Adipocyte (in vitro differentiated cells): ENCODE results near the gene UBTD2.
A peak's percentile ranks its signal among the peaks of the same experiment; 100 is the strongest.
"Not testable (repeated sequence)": the region's sequence is repeated elsewhere in the genome, so short reads cannot be mapped to it uniquely, and the experiment has no call there.

Source experiments
- DNase-seq: peaks from one replicate; pipeline ENCODE4 v3.0.0-alpha.2; 2015; ENCODE audit warnings: low read depth
- H3K27me3 ChIP-seq: replicated peaks from 2 replicates; pipeline ENCODE4 v1.7.0; 2013; ENCODE audit warnings: mild to moderate bottlenecking, low read length, moderate library complexity; ENCODE audit not compliant: control insufficient read depth, insufficient read depth
- H3K36me3 ChIP-seq: 2 replicates; pipeline ENCODE4 v1.7.0; 2013; ENCODE audit warnings: low read length, mild to moderate bottlenecking, moderate library complexity; ENCODE audit not compliant: control insufficient read depth, insufficient read depth, severe bottlenecking
- H3K4me1 ChIP-seq: 2 replicates; pipeline ENCODE4 v1.7.0; 2013; ENCODE audit warnings: mild to moderate bottlenecking, low read length, moderate library complexity; ENCODE audit not compliant: control insufficient read depth, insufficient read depth
- H3K4me3 ChIP-seq: 2 replicates; pipeline ENCODE4 v1.7.0; 2013; ENCODE audit warnings: mild to moderate bottlenecking, low read length, moderate library complexity
- H3K9ac ChIP-seq: 2 replicates; pipeline ENCODE4 v1.7.0; 2013; ENCODE audit warnings: mild to moderate bottlenecking, low read length, moderate library complexity
- H3K9me3 ChIP-seq: 2 replicates; pipeline ENCODE4 v1.7.0; 2013; ENCODE audit warnings: mild to moderate bottlenecking, low read length, moderate library complexity; ENCODE audit not compliant: control insufficient read depth

UBTD2 gene

DNA sequence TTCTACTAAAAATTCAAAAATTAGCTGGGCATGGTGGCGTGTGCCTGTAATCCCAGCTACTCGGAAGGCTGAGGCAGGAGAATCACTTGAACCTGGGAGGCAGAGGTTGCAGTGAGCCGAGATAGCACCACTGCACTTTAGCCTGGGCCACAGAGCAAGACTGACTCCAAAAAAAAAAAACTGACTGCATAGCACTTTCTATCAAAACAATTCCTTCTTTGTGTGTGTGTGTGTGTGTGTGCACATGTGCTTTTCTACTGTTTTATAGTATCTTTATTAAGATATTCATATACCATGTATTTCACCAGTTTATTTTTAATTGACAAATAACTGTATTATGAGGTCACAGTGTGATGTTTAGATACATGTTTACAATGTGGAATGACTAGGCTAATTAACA is 3.6 kb upstream of the UBTD2 start:
- H3K4me1 ChIP-seq, result peaks cover 17% of the 10 kb centered on the region
- H3K4me3 ChIP-seq, H3K27me3 ChIP-seq: not testable (repeated sequence)

DNA sequence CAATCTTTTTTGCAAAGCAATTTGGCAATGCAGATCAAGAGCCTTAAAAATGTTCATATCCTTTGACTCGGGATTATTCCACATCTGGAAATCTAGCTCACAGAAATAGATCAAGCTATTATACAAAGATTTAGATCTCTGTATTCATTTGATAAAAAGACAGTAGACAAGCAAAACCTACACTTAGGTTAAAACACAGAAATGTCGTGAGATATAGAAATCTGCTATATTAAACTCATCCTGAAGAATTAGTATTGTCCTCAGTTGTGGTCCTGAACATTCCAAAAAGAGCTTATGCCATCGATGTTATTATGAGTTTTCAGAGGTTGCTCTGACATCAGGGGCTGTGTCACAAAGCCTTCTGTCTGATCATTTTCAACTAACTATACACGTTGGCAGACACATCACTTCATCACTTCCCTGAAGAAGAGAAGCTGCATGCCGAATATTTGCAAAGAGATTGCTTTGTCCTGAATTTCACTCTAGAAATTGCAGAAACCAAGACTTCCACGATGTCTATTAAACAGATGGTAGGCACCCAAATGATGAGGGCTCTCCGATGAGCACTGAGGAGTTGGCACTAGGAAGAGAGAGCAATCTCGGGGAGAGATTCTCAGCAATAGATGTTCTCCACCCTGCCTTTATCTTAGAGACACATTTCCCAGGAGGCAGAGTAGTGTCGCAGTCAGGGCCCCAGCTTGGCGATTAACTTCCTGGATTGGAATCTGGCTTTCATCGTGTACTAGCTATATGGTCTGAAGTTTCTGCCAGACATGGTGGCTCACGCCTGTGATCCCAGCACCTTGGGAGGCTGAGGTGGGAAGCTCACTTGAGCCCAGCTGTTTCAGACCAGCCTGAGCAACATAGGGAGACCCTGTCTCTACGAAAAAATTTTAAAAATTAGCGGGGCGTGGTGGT is 1.9 kb upstream of the UBTD2 start:
- DNase-seq, result peak; percentile 17
- Histone ChIP-seq H3K4me3 (peak overlapping the region; percentile 88), H3K36me3 (no peaks in the 10 kb centered on the region)

More for the DNA sequence above, 3.6 kb upstream of the UBTD2 start:
- not testable (repeated sequence) for DNase-seq, H3K36me3 ChIP-seq, H3K9ac ChIP-seq, H3K9me3 ChIP-seq

DNA sequence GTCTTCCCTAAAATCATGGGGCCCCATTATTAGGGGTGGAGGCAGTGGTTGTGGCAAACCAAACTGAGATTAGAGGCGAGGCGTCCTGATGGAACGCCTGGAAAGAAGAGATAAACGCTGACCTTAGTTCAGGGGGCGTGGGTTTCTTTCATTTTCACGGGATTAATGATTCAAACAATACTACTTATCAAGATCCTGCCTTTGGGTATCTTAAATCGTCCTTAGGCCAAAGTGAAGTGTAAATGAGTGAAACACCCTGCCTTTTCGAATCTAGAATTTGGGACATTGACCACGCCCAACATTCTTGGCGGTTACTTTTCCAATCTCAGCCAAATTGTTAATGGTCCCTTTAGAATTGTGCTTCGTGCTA is 1.0 kb upstream of the UBTD2 start:
- Histone ChIP-seq H3K9ac (peak overlapping the region; percentile 95), H3K27me3 (no peaks in the 10 kb centered on the region), H3K9me3 (no peaks in the 10 kb centered on the region), H3K36me3 (no peaks in the 10 kb centered on the region), H3K4me3 (peak overlapping the region; percentile 88), H3K4me1 (peaks cover 33% of the 10 kb centered on the region)
- peak; percentile 59 for DNase-seq

More for the DNA sequence above, 1.9 kb upstream of the UBTD2 start:
- Histone ChIP-seq H3K4me1 (peaks cover 33% of the 10 kb centered on the region), H3K27me3 (no peaks in the 10 kb centered on the region), H3K9ac (peak overlapping the region; percentile 95), H3K9me3 (no peaks in the 10 kb centered on the region)

DNA sequence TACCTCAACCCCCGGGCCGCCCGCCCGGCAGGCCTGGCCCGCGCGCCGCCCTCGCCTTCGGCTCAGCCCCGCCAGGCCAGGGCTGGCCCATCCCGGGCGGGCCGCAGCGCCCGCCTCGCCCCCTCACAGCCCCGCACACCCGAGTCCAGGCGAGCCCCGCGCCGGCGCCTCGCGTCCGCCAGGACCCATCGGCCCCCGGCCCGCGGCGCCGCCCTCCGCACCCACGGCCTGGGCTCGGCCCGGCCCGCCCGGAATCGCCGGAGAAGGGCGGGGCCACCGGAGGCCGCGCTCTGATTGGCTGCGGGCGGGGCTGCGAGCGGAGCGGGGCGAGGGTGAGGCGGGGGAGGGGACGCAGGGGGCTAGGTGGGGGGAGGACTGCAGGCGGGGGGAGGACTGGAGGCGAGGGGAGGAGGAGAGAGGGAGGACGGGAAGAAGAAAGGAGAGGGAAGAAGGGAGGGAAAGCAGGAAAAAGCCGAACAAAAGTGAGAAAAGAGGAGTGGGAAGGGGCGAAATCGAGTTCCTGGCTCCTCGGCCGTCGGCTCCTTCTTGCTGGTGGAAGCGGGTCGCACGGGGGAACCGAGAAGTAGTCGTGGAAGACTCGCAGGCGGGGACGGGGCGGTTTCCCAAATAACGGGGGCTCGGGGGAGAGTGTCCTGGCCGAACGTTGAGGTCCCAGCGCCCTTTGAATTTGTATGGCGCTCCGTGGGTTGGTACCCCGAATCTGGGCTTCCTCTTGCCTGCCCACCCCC is 472 bp upstream of the UBTD2 start:
- Histone ChIP-seq H3K4me3 (peak overlapping the region; percentile 88), H3K4me1 (peaks cover 33% of the 10 kb centered on the region), H3K9ac (peak overlapping the region; percentile 95), H3K9me3 (no peaks in the 10 kb centered on the region), H3K36me3 (no peaks in the 10 kb centered on the region), H3K27me3 (no peaks in the 10 kb centered on the region)
- DNase-seq, result peak; percentile 96

DNA sequence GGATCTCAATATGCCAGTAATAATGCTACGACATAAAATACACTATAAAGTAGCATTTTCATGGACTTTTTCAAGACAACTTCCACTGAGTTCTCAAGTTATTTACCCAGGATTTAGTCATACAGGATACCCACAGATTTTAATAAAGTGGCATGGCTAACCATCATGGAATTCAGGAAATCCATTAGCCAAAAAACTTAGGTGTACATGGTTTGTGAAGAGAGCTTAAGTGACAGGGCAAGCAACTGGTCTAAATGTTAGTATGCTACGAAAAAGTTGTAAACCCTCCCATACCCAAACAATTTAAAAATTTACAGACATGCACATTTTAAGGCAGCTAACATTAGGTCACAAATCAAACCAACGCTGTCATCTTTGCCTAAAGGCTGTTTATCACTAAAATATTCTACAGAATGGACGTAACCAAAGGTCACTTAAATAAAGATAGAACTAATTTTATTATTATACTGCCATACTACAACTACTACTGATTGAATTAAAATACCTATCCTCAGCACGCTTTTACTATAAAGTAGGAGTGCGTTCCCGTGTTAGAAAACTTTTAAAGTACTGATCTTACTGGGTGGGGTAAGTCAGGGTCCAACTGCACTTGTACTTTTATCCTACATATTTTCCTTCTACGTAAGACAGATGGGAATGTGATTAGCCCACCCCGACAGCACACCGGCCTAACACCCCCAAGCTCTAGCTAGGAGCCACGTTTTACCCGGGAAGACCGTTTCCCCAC is 1.1 kb downstream of the UBTD2 start:
- Histone ChIP-seq H3K9ac (peak overlapping the region; percentile 90), H3K9me3 (no peaks in the 10 kb centered on the region), H3K4me1 (peaks cover 33% of the 10 kb centered on the region), H3K4me3 (peak overlapping the region; percentile 88), H3K27me3 (no peaks in the 10 kb centered on the region), H3K36me3 (no peaks in the 10 kb centered on the region)
- DNase-seq, result peak; percentile 38

DNA sequence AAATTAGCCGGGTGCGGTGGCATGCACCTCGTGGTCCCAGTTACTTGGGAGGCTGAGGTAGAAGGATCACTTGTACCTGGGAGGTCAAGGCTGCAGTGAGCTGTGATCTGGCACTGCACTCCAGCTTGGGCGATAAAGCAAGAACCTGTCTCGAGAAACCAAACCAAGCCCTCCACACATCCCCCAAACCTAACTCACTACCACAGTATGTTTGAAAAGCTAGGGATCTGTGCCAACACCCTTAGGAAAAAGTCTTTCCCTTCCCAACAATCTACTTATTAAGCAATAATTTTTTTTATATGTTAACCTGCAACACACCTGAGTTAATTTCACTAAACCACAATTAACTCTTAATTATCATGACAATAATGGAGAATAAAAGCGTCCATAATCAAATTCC is 2.2 kb downstream of the UBTD2 start:
- peak; percentile 33 for DNase-seq
- H3K36me3 ChIP-seq, result no peaks in the 10 kb centered on the region
- H3K9me3 ChIP-seq, result no peaks in the 10 kb centered on the region
- peaks cover 41% of the 10 kb centered on the region for H3K4me1 ChIP-seq
- H3K27me3 ChIP-seq, result no peaks in the 10 kb centered on the region
- peak overlapping the region; percentile 90 for H3K9ac ChIP-seq
- H3K4me3 ChIP-seq, result peak overlapping the region; percentile 88

DNA sequence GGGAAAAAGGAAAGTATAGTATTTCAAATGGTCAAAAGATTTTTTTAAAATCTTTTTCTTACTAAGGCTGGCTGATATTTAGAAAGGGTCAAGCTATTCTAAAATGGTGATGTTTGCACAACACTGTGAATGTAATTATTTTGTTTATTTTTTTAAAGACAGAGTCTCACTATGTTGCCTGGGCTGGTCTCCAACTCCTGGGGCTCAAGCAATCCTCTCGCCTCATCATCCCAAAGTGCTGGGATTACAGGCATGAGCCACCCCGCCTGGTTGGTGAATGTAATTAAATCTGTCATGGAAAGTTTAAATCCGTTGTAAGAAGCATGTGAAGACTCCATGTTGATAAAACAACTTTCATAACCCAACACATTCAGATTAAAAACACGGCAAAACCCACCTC is 2.6 kb downstream of the UBTD2 start:
- H3K27me3 ChIP-seq, result no peaks in the 10 kb centered on the region

DNA sequence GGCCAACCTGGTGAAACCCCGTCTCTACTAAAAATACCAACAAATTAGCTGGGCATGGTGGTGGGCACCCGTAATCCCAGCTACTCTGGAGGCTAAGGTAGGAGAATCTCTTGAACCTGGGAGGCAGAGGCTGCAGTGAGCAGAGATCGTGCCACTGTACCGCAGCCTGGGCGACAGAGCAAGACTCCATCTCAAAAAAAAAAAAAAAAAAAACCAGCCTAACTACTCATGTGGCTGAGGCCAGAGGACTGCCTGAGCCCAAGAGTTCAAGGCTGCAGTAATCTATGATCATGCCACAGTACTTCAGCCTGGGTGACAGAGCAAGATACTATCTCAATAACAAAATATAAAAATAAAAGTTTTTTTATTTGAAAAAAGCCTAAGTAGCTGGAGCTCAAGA is 3.2 kb downstream of the UBTD2 start:
- Histone ChIP-seq H3K27me3 (no peaks in the 10 kb centered on the region), H3K4me1 (peaks cover 44% of the 10 kb centered on the region), H3K4me3 (no peak overlapping the region), H3K9me3 (no peaks in the 10 kb centered on the region), H3K9ac (no peak overlapping the region), H3K36me3 (no peaks in the 10 kb centered on the region)
- DNase-seq, result peak; percentile 22

More for the DNA sequence above, 2.6 kb downstream of the UBTD2 start:
- Histone ChIP-seq H3K4me3 (peak overlapping the region; percentile 88), H3K4me1 (peaks cover 44% of the 10 kb centered on the region), H3K9me3 (no peaks in the 10 kb centered on the region), H3K36me3 (no peaks in the 10 kb centered on the region), H3K9ac (no peak overlapping the region)
- DNase-seq, result peak; percentile 94

DNA sequence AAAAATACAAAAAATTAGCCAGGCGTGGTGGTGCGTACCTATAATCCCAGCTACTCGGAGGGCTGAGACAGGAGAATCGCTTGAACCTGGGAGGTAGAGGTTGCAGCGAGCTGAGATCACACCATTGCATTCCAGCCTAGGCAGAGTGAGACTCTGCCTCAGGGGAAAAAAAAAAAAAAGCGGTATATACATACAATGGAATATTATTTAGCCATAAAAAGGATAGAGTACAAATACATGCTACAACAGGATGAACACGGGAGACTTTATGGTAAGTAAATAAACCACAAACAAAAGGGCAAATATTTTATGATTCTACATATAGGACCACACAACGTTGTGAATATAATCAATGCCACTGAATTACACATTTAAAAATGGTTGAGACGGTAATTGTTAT is 5.2 kb downstream of the UBTD2 start:
- H3K9ac ChIP-seq, result no peak overlapping the region
- H3K36me3 ChIP-seq, result no peaks in the 10 kb centered on the region
- H3K9me3 ChIP-seq, result no peaks in the 10 kb centered on the region
- H3K27me3 ChIP-seq, result no peaks in the 10 kb centered on the region
- no peak for DNase-seq
- no peak overlapping the region for H3K4me3 ChIP-seq
- H3K4me1 ChIP-seq, result peaks cover 39% of the 10 kb centered on the region

DNA sequence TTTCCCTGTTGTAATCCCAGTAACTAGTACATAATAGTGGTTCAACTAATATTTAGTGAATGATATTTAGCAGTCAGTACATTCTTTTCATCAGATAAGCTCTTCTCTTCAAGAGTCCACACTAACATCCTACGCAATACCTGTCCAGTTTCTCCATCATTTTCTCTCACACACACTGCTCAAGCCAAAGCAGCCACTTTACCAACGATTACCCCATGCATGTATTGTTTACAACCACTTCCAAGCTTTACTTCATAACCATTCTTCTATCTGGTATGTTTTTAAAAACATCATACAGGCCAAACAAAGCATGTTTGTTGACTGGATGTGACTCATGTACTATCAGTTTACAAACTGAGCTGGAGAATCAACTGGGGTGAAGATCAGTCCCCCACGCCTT is 7.3 kb downstream of the UBTD2 start:
- no peaks in the 10 kb centered on the region for H3K27me3 ChIP-seq
- peaks cover 30% of the 10 kb centered on the region for H3K4me1 ChIP-seq
- no peak overlapping the region for H3K4me3 ChIP-seq
- no peaks in the 10 kb centered on the region for H3K36me3 ChIP-seq
- H3K9ac ChIP-seq, result no peak overlapping the region
- H3K9me3 ChIP-seq, result no peaks in the 10 kb centered on the region
- DNase-seq, result peak; percentile 72
